ENCODE measurements around the gene FBP2. TPM values are rescaled to one million over a fixed set of nuclear protein-coding genes. Genes with fewer than 3 reads are reported as not detected.

Gene FBP2
- total RNA-seq, 4 donors from 2014 or later, result not detected

- H3K4me1 ChIP-seq, result no peaks in the 10 kb centered on the region
- no peaks in the 10 kb centered on the region for H3K9me3 ChIP-seq
- 86% methylated on average over 10 of the region's 10 CpGs for WGBS
- no peak overlapping the region for H3K4me3 ChIP-seq
- no peaks in the 10 kb centered on the region for H3K27me3 ChIP-seq
- no peaks in the 10 kb centered on the region for H3K36me3 ChIP-seq
- intact Hi-C loops (cut with DNase I), result no loop called here
- no peak overlapping the region for H3K27ac ChIP-seq (replicated peaks in 1 of 4)
- no peak for TF ChIP-seq EP300 (IDR thresholded peaks at IDR 0.05)
- TF ChIP-seq CTCF (IDR thresholded peaks at IDR 0.05), result no peak
- TF ChIP-seq POLR2AphosphoS5 (IDR thresholded peaks at IDR 0.05), result no peak
- no peak for TF ChIP-seq POLR2A (IDR thresholded peaks at IDR 0.05; ENCODE audit: low read depth)
- no peak for DNase-seq (ENCODE audit: extremely low spot score)
These were observed 60.0 kb downstream of the FBP2 start for GRCh38 chr9:94533601-94534000.

- intact Hi-C loops (cut with DNase I), result no loop called here
- H3K9me3 ChIP-seq, result no peaks in the 10 kb centered on the region
- no peak overlapping the region for H3K4me3 ChIP-seq
- no peaks in the 10 kb centered on the region for H3K36me3 ChIP-seq
- 91% methylated on average over 1 of the region's 1 CpG for WGBS
- no peaks in the 10 kb centered on the region for H3K4me1 ChIP-seq
- no peaks in the 10 kb centered on the region for H3K27me3 ChIP-seq
- no peak for TF ChIP-seq POLR2AphosphoS5 (IDR thresholded peaks at IDR 0.05)
- TF ChIP-seq CTCF (IDR thresholded peaks at IDR 0.05), result no peak
- TF ChIP-seq POLR2A (IDR thresholded peaks at IDR 0.05; ENCODE audit: low read depth), result no peak
- TF ChIP-seq EP300 (IDR thresholded peaks at IDR 0.05), result no peak
- DNase-seq (ENCODE audit: extremely low spot score), result no peak
- no peak overlapping the region for H3K27ac ChIP-seq (replicated peaks in 1 of 4)
These were observed 60.5 kb downstream of the FBP2 start for GRCh38 chr9:94533155-94533554.

- Histone ChIP-seq H3K9me3 (no peaks in the 10 kb centered on the region), H3K4me1 (no peaks in the 10 kb centered on the region), H3K4me3 (no peak overlapping the region), H3K27ac (replicated peaks in 1 of 4) (no peak overlapping the region), H3K27me3 (no peaks in the 10 kb centered on the region), H3K36me3 (no peaks in the 10 kb centered on the region)
- TF ChIP-seq CTCF (IDR thresholded peaks at IDR 0.05), result no peak
- no peak for TF ChIP-seq POLR2A (IDR thresholded peaks at IDR 0.05; ENCODE audit: low read depth)
- TF ChIP-seq EP300 (IDR thresholded peaks at IDR 0.05), result no peak
- TF ChIP-seq POLR2AphosphoS5 (IDR thresholded peaks at IDR 0.05), result no peak
- no peak for DNase-seq (ENCODE audit: extremely low spot score)
- intact Hi-C loops (cut with DNase I), result no loop called here
- 91% methylated on average over 4 of the region's 4 CpGs for WGBS
These were observed 64.7 kb downstream of the FBP2 start for GRCh38 chr9:94528886-94529285.

- no peak for DNase-seq (ENCODE audit: extremely low spot score)
- no peaks in the 10 kb centered on the region for H3K4me1 ChIP-seq
- no peaks in the 10 kb centered on the region for H3K36me3 ChIP-seq
- H3K9me3 ChIP-seq, result no peaks in the 10 kb centered on the region
- WGBS, result 59% methylated on average over 1 of the region's 1 CpG
- intact Hi-C loops (cut with DNase I), result no loop called here
- no peak for TF ChIP-seq POLR2AphosphoS5 (IDR thresholded peaks at IDR 0.05)
- no peak for TF ChIP-seq POLR2A (IDR thresholded peaks at IDR 0.05; ENCODE audit: low read depth)
- H3K27me3 ChIP-seq, result no peaks in the 10 kb centered on the region
- no peak overlapping the region for H3K27ac ChIP-seq (replicated peaks in 1 of 4)
- H3K4me3 ChIP-seq, result no peak overlapping the region
These were observed 66.7 kb downstream of the FBP2 start for GRCh38 chr9:94526951-94527350.

GRCh38 chr9:94526271-94526670 lies 67.4 kb downstream of the FBP2 start:
- intact Hi-C loops (cut with DNase I), result no loop called here
- H3K36me3 ChIP-seq, result no peaks in the 10 kb centered on the region
- H3K27ac ChIP-seq (replicated peaks in 1 of 4), result no peak overlapping the region
- TF ChIP-seq POLR2AphosphoS5 (IDR thresholded peaks at IDR 0.05), result no peak
- TF ChIP-seq EP300 (IDR thresholded peaks at IDR 0.05), result no peak
- DNase-seq (ENCODE audit: extremely low spot score), result no peak
- 95% methylated on average over 1 of the region's 1 CpG for WGBS
- H3K4me1 ChIP-seq, result no peaks in the 10 kb centered on the region
- no peak overlapping the region for H3K4me3 ChIP-seq
- no peaks in the 10 kb centered on the region for H3K27me3 ChIP-seq
- H3K9me3 ChIP-seq, result no peaks in the 10 kb centered on the region

- no peak for DNase-seq (ENCODE audit: extremely low spot score)
- H3K36me3 ChIP-seq, result no peaks in the 10 kb centered on the region
- no peaks in the 10 kb centered on the region for H3K27me3 ChIP-seq
- H3K27ac ChIP-seq (replicated peaks in 1 of 4), result no peak overlapping the region
- WGBS, result 98% methylated on average over 7 of the region's 7 CpGs
- TF ChIP-seq POLR2AphosphoS5 (IDR thresholded peaks at IDR 0.05), result no peak
- no peak for TF ChIP-seq EP300 (IDR thresholded peaks at IDR 0.05)
- TF ChIP-seq POLR2A (IDR thresholded peaks at IDR 0.05; ENCODE audit: low read depth), result no peak
- TF ChIP-seq CTCF (IDR thresholded peaks at IDR 0.05), result no peak
- no peak overlapping the region for H3K4me3 ChIP-seq
- H3K9me3 ChIP-seq, result no peaks in the 10 kb centered on the region
- no peaks in the 10 kb centered on the region for H3K4me1 ChIP-seq
- intact Hi-C loops (cut with DNase I), result no loop called here
These were observed 68.1 kb downstream of the FBP2 start for GRCh38 chr9:94525396-94526035.

Data from esophagus muscularis mucosa (tissue), 4 donors.